Hematopoietic multipotent progenitor cell (in vitro differentiated cells): ENCODE data around the gene FYCO1. TPM values are rescaled to one million over a fixed set of nuclear protein-coding genes. Genes with fewer than 3 reads are reported as not detected.
"Not testable (repeated sequence)": the region's sequence is repeated elsewhere in the genome, so short reads cannot be mapped to it uniquely, and the experiment has no call there.

Experiments
- DNase-seq, 3 donors: peaks; one replicate each; pipeline ENCODE4 v3.0.0-alpha.2; 2011 to 2015; ENCODE audit warnings: low read depth in 2 of 3, low spot score in 2 of 3
- total RNA-seq: library from RNA; depleted of rRNA; stranded (reverse); fragments of >200 nt; gene quantifications from one replicate; pipeline ENCODE4 v1.2.3, GENCODE V29; 2012

The FYCO1 gene
- total RNA-seq, 1 donor, result 13.7 TPM

DNA sequence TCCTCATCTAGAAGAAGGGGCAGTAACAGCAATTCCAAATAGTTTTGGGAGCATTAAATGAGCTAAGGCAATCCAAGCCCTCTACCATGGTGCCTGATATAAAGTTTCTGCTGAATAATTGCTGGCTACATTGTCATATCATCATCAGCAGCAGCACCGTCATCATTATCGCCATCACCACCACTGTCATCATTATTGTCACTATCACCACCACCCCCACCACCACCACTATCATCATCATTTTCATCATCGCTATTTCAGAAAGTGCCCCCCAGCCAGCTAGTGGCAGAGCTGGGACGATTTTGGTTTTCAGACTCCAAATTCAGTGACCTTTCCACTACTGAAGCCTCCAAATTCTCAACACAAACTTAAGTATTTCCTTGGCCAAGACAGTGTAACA is 16.6 kb upstream of the FYCO1 start:
- DNase-seq, result no peak

- no peak for DNase-seq
Observed at GRCh38 chr3:46010519-46011113, 15.0 kb upstream of the FYCO1 start.

DNA sequence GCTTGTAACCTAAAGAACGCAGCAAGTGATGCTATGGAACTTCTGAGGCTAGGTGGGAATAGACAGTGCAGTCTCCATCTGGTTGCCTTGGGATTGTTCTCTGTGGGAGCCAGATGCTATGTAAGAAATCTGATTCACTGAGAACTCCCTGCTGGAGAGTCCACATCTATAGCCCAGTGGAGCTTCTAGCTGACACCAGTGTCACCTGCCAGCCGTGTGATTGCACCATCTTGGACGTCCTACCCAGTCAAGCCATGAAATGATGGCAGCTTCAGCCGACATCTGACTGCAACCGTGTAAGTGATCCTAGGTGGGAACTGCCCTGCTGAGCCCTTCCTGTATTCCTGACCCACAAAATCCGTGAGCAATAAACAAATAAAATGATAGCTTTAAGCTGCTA is 12.4 kb upstream of the FYCO1 start:
- DNase-seq, result no peak

DNA sequence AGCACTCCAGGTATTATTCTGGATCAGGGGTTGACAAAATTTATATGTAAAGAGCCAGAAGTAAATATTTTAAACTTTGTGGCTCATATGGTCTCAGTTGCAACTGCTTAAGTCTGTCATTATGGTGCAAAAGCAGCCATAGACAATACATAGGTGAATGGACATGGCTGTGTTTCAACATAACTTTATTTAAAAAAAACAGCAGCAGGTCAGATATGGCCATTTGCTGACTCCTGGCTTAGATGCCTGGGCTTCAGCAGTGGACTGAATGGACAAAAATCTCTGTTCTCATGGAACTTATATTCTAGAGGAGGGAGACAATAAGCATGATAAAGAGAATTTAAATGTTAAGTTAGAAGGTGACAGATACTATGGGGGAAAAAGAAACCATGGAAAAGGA is 11.7 kb upstream of the FYCO1 start:
- DNase-seq, result no peak

DNA sequence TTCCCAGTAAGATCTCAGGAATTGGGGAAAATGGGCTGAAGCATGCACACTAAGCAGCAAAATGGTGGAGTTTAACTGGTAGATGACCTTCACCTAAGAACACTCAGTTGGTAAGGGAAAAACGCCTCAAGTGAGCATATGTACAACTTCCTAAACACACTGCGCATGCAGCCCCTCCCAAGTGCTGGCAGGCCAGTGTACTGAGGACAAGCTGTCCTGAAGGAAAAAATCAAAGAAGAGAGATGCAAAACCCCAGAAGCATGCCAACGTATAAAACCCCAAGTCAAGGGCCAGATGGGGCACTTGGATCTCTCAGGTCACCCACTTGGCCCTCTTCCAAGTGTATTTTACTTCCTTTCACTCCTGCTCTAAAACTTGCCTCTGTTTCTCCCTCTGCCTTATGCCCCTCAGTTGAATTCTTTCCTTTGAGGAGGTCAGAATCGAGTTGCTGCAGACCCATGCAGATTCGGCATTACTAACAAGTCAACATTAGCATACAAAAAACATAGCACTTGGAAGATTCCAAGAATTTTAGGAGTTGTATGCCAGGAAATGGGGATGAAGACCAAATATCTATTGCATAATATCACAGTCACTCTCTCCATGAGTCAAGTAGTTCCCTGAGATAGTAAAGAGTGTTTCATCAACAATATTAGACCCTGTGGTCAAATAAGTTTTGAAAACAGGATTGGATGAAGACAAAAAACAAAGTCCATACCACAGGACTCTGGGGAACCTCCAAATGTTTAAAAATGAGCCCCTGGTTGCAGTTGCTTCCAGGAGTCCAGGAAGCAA is 10.8 kb upstream of the FYCO1 start:
- no peak for DNase-seq

- not testable (repeated sequence) for DNase-seq
Observed at GRCh38 chr3:46003706-46004105, 8.1 kb upstream of the FYCO1 start.

- no peak for DNase-seq
Observed at GRCh38 chr3:46001178-46001577, 5.6 kb upstream of the FYCO1 start.

DNA sequence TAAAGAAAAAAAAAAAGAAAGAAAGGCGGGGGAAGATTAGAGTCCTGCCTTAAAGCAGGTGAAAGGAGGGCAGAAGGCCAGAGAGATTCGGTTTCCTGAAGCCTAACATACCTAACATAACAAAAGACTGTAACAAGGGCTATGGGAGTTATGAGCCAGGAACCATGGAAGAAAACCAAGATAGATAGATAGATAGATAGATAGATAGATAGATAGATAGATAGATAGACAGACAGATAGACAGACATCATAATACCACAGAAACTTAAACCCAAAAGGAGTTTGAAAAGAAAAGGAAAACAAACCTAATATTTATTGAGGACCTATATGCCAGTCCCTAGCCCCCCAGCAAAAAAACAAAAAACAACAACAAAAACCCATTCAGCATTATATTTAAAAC is 2.3 kb upstream of the FYCO1 start:
- DNase-seq, result no peak

- DNase-seq, result not testable (repeated sequence)
Observed at GRCh38 chr3:45997499-45997898, 1.9 kb upstream of the FYCO1 start.

GRCh38 chr3:45994419-45995235 is 997 bp downstream of the FYCO1 start:
- peak in 1 of 3 donors; percentile 30 for DNase-seq

- DNase-seq, result peak in 1 of 3 donors; percentile 10
Observed at GRCh38 chr3:45993421-45994027, 2.1 kb downstream of the FYCO1 start.

DNA sequence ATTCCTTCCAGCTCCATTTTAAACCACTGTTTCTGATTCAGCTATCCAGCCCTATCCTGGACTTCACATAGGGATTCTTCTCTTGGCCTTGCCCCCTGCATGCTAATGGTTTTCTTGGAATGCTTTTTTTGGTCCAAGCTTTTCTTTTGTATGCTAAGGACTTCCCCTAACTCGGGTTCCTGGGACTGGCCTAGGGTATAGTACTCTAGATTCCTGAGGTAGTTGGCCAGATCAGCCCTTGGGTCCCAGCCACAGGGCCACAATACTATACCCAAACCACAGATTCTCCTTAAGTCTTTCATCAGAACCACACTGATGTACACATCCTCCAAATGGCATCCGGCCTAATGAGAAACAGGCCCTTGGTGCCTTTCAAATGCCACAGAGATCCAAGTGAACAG is 2.8 kb downstream of the FYCO1 start:
- no peak for DNase-seq

GRCh38 chr3:45992133-45992729 is 3.4 kb downstream of the FYCO1 start:
- DNase-seq, result no peak

DNA sequence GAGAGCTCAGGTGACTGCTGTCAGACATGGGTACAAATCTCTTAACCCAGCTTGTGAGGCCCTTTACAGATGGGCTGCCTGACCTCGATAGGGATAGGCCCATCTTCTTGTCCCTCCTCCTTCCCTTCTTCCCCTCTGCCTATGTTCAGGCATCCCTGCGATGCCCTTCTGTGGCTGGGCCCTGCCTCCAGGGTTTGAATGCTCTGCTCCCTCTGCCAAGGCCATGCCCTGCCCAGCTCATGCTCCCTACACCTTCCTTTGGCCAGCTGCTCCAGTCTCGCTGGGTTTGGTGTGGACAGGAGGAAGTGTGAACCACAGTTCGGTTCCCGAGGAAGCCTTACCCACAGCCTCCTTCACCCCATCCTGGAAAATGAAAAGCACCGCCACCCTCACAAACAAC is 4.3 kb downstream of the FYCO1 start:
- peak in 1 of 3 donors; percentile 7 for DNase-seq

DNA sequence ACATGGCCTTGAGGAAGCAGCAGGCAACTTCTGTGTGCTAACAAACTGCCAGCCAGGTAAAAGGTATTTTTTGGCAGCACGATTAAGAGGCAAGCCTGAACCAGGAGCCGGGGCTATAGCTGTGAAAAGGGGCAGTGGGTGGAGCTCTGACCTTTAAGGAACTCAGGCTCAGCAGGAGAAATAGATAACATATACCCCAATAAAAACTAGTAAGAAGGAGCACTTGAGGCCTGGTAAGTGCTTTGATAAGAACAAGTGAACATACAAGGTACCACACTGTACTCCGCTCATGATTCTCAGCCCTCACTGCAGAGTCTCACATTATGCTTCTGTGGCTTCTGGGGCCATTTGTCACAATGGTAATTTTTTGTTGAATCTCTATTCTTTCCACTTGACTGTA is 5.4 kb downstream of the FYCO1 start:
- no peak for DNase-seq

- DNase-seq, result no peak
Observed at GRCh38 chr3:45988804-45989203, 6.8 kb downstream of the FYCO1 start.

GRCh38 chr3:45988362-45988761 is 7.3 kb downstream of the FYCO1 start:
- DNase-seq, result no peak

DNA sequence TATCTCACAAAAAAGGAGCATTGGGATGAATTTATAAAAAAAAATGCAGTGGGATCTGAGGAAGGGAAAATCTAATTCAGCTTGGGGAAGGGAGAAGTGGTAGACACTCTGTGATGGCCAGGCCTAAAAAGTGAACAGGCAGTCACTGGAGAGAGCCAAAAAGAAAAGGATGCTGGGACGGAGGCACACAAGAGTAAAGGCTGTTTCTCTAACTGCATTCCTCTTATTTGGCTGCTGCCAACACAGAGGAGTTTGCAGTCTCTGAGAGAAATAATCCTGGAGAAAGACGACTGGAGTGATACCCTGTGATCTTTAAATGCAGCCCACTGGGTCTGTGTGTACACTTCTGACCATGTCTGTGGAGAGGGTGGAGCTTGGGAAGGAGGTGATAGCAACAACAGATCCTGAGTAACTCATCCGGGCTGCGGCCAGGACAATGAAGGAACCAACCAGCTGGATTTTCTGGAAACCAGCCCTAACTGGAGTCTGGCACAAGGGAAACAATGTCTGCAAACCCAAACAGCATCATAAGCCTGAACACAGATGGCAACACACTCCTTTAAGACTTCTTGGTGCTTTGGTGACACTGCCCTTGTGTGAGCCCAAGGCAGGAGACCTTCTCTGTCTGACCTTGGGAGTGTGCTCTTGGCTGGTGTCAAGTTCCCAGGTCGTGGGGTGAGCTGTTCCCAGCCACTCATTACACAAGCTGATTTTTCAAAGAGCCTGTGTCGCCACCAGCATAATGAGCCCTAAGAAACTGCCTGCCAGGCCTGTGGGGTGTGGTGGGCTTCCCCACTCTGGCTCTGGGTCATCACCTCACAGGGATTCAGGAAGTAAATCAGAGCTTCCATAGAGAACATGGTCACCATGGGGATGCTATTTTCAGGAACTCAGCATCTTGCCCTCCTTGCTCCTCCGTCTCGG is 8.0 kb downstream of the FYCO1 start:
- DNase-seq, result no peak

GRCh38 chr3:45986303-45986982 is 9.2 kb downstream of the FYCO1 start:
- no peak for DNase-seq
